Measurements from ENCODE around the gene HILPDA. TPM values are rescaled to one million over a fixed set of nuclear protein-coding genes. Genes with fewer than 3 reads are reported as not detected.

Gene HILPDA
- total and polyA plus RNA-seq, 9 of the 15 experiments (the other 6 are each of a cell fraction or from before 2014, with no cell fraction given) = 8.3 to 71.8 (median 23.5) TPM

DNA sequence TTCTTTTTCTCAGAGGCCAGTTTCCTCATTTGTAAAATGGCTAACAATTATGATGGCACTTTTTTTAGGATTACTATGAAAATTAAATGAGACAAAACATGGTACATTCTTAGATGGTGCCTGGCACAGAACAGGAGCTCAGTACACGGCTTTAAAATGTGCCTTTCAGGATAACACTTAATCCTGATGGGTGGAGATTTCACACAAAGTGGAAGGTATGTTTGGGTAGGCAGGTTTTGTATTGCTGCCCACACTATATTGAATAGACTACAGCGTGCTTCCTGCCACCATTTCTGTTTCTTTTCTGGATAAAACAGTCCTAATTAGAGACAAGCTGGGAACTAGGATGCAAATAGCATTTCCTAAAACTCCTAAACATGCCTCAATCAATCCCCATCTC is 23.9 kb upstream of the HILPDA start (continued):
- TF ChIP-seq ETS1 (conservative IDR thresholded peaks at IDR 0.05; ENCODE audit: control insufficient read depth, low read depth, low read length) (no peak), FOXK2 (conservative IDR thresholded peaks at IDR 0.05 in 1 of 2, IDR thresholded peaks at IDR 0.05 in 1 of 2; ENCODE audit: low read depth in 2 of 2) (no peak), MTA3 (IDR thresholded peaks at IDR 0.05; ENCODE audit: borderline replicate concordance) (no peak), SMC3 (conservative IDR thresholded peaks at IDR 0.05; ENCODE audit: insufficient read depth, low read depth, low read length) (no peak)

DNA sequence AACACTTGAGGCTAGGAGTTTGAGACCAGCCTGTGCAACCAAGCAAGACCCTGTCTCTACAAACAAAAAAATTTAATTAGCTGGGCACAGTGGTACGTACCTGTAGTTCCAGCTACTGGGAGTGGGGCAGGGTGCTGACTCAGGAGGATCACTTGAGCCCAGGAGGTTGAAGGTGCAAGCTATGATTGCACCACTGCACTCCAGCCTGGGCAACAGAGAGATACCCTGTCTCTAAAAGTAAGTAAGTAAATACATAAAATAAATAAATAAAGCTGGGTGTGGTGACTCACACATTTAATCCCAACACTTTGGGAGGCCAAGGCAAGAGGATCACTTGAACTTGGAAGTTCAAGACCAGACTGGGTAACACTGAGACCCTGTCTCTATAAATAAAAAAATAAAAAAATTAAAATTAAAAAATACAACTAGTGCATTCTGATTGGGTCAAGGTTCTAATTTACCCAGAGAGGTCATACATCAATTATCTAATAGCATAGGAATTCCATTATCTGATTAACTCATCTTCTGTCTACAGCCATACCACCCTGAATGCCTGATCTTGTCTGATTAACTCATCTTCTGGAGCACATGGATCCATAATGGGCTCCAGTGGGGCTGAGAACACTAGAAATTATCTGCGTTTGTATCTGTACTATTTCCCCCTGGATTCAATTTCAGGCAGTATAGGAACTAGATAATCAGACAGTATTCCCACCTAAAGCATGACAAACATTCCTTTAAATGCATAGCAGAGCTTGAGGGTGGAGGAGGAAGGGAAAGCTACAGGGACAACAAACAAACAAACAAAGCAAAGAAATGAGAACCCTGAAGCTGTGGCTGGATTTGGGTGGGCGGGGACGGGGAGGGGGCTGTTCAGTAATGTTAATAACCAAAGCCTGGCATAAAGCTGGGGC is 21.0 kb upstream of the HILPDA start:
- intact Hi-C loops (cut with micrococcal nuclease) (no loop called here), in situ Hi-C loops (cut with MboI) (no loop called here)
- H3K4me3 ChIP-seq = no peak overlapping the region
- no peak for ATAC-seq
- no peak for FAIRE-seq
- H3K27ac ChIP-seq (ENCODE audit: extremely low read depth, low read depth, low read length) = no peak overlapping the region
- CTCF ChIA-PET (ENCODE audit: low intra/inter-chr PET ratio) = no interaction called here
- peaks cover 2 to 9% of the 10 kb centered on the region in 2 experiments; a peak in 3 of 5 replicates for H3K27me3 ChIP-seq (ENCODE audit: control insufficient read depth in 2 of 2, insufficient read depth in 2 of 2, low read length in 2 of 2)
- no peaks in the 10 kb centered on the region for H3K9me3 ChIP-seq (replicated peaks; ENCODE audit: control insufficient read depth, insufficient read depth, low read depth, low read length)
- H3K9ac ChIP-seq (ENCODE audit: insufficient read depth in 1 of 2, low read depth in 2 of 2, low read length in 2 of 2) = no peak overlapping the region
- POLR2A ChIA-PET = interaction anchor here (0.7 kb wide), 1 partner anchor 21 kb away, joined by 4 read pairs; no protein-coding TSS in a partner anchor
- no peaks in the 10 kb centered on the region for H3K79me2 ChIP-seq (ENCODE audit: control insufficient read depth, insufficient read depth, low read length)
- H3K9me1 ChIP-seq (ENCODE audit: control insufficient read depth, insufficient read depth, low read length) = no peaks in the 10 kb centered on the region
- no TSS peak for BruUV-seq (replicated peaks)
- no peak overlapping the region for H3K4me2 ChIP-seq (ENCODE audit: insufficient read depth, low read length)
- peaks cover 9 to 17% of the 10 kb centered on the region in 2 experiments for H3K4me1 ChIP-seq (replicated peaks in 1 of 2; ENCODE audit: control insufficient read depth in 2 of 2, insufficient read depth in 2 of 2, low read length in 2 of 2)
- no peaks in the 10 kb centered on the region for H4K20me1 ChIP-seq (replicated peaks; ENCODE audit: control insufficient read depth, insufficient read depth, low read length)
- no peak overlapping the region for H2AFZ ChIP-seq (ENCODE audit: low read depth, low read length)
- WGBS (ENCODE audit: insufficient coverage, low coverage, missing lambda C conversion rate) = 6% methylated on average over 4 of the region's 4 CpGs
- H3K36me3 ChIP-seq (ENCODE audit: control insufficient read depth, insufficient read depth, low read length) = no peaks in the 10 kb centered on the region
- DNase-seq (ENCODE audit: extremely low read depth in 1 of 4, low spot score in 3 of 4) = no peak
- TF ChIP-seq JUNB (CRISPR knock-in tag; conservative IDR thresholded peaks at IDR 0.05) (no peak), NR1H2 (CRISPR knock-in tag; IDR thresholded peaks at IDR 0.05) (no peak), PHTF2 (CRISPR knock-in tag; IDR thresholded peaks at IDR 0.05) (no peak), ZBTB1 (CRISPR knock-in tag; IDR thresholded peaks at IDR 0.05; ENCODE audit: borderline replicate concordance, low read depth) (no peak), HMG20B (CRISPR knock-in tag; IDR thresholded peaks at IDR 0.05) (no peak), ZNF263 (CRISPR knock-in tag; IDR thresholded peaks at IDR 0.05; ENCODE audit: borderline replicate concordance) (no peak), PHF8 (IDR thresholded peaks at IDR 0.05; ENCODE audit: borderline replicate concordance, low read length) (no peak), ZNF398 (CRISPR knock-in tag; IDR thresholded peaks at IDR 0.05) (no peak)
- TF ChIP-seq, protein P1, sequence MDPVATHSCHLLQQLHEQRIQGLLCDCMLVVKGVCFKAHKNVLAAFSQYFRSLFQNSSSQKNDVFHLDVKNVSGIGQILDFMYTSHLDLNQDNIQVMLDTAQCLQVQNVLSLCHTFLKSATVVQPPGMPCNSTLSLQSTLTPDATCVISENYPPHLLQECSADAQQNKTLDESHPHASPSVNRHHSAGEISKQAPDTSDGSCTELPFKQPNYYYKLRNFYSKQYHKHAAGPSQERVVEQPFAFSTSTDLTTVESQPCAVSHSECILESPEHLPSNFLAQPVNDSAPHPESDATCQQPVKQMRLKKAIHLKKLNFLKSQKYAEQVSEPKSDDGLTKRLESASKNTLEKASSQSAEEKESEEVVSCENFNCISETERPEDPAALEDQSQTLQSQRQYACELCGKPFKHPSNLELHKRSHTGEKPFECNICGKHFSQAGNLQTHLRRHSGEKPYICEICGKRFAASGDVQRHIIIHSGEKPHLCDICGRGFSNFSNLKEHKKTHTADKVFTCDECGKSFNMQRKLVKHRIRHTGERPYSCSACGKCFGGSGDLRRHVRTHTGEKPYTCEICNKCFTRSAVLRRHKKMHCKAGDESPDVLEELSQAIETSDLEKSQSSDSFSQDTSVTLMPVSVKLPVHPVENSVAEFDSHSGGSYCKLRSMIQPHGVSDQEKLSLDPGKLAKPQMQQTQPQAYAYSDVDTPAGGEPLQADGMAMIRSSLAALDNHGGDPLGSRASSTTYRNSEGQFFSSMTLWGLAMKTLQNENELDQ (CRISPR knock-in tag; IDR thresholded peaks at IDR 0.05; ENCODE audit: borderline replicate concordance) = no peak

Measured in K562 (cell line).